Heart left ventricle (tissue), 16 donors: ENCODE measurements around the gene DGKB. TPM values are rescaled to one million over a fixed set of nuclear protein-coding genes. Genes with fewer than 3 reads are reported as not detected.

ENCODE experiments used
- ATAC-seq, 4 donors: fragments of 200-7000 bp; cut with Tn5 transposase; one replicate each; pipeline ENCODE4 v1.9.1; 2020 to 2022; ENCODE audit warnings: moderate library complexity in 4 of 4, mild to moderate bottlenecking in 3 of 4, moderate number of reproducible peaks in 1 of 4
- DNase-seq, 5 donors: peaks; one replicate each; pipeline ENCODE4 v3.0.0-alpha.2; 2020
- H3K27ac ChIP-seq, 12 donors: fragments of 200-600 bp; sonication (generic) in 4 of 12; one replicate each; pipeline versions ENCODE4 v1.5.0 to v1.8.0; 2016 to 2022; ENCODE audit warnings: mild to moderate bottlenecking in 2 of 12
- H3K27me3 ChIP-seq, 9 donors: fragments of 200-600 bp; sonication (generic) in 2 of 9; one replicate each; pipeline versions ENCODE4 v1.5.1 to v1.8.0; 2016 to 2022; ENCODE audit warnings: mild to moderate bottlenecking in 3 of 9
- H3K36me3 ChIP-seq, 9 donors: fragments of 200-600 bp; sonication (generic) in 2 of 9; one replicate each; pipeline versions ENCODE4 v1.5.0 to v1.8.0; 2018 to 2022; ENCODE audit warnings: mild to moderate bottlenecking in 2 of 9
- H3K4me1 ChIP-seq, 12 donors: fragments of 200-600 bp; sonication (generic) in 4 of 12; one replicate each; pipeline versions ENCODE4 v1.5.0 to v1.8.0; 2016 to 2022; ENCODE audit warnings: mild to moderate bottlenecking in 3 of 12
- H3K4me3 ChIP-seq, 12 donors: fragments of 200-600 bp; sonication (generic) in 4 of 12; one replicate each; pipeline versions ENCODE4 v1.5.0 to v1.8.0; 2017 to 2022; ENCODE audit warnings: mild to moderate bottlenecking in 9 of 12, moderate library complexity in 4 of 12
- H3K9me3 ChIP-seq, 12 donors: fragments of 200-600 bp; sonication (generic) in 4 of 12; one replicate each; pipeline versions ENCODE4 v1.5.0 to v1.8.0; 2016 to 2022; ENCODE audit warnings: mild to moderate bottlenecking in 1 of 12
- POLR2A ChIP-seq, 2 donors: fragments of 450-650 bp; IDR thresholded peaks; one replicate each; pipeline ENCODE4 v1.6.1; 2017; ENCODE audit warnings: antibody characterized with exemption in 2 of 2, mild to moderate bottlenecking in 2 of 2, moderate library complexity in 2 of 2
- WGBS, 4 donors: extraction: QIAGEN DNeasy Blood & Tissue Kit in 2 of 4; methylation state at CpG; one replicate each; pipeline versions ENCODE4 v1.1.5 to v1.1.7; 2013 to 2018; 5-methylcytosine and 5-hydroxymethylcytosine counted together
- intact Hi-C, 10 donors: fragments of 100-400 bp; cut with DNase I; formaldehyde crosslinking; loops; one replicate each; pipeline versions ENCODE4 v1.11.1 to v1.14.2; 2022
- polyA plus RNA-seq, 2 donors: library from polyadenylated mRNA; stranded (reverse); fragments of 200-250 nt; gene quantifications; one replicate each; pipeline ENCODE4 v1.2.3, GENCODE V29; 2013
- total RNA-seq, 9 donors: library from RNA; depleted of rRNA in 2 of 9; stranded (reverse); fragments of >200 nt in 2 of 9; fragmentation: NEBNext Ultra II Directional in 3 of 9; extraction: Animal tissue kit (Norgen Biotek cat#: 25700) in 3 of 9; gene quantifications; one replicate each; pipeline versions ENCODE4 v1.1.0 to v1.2.4, GENCODE V29; 2016 to 2023
- TF ChIP-seq, protein P1 (sequence below), 12 donors: fragments of 200-600 bp; sonication (generic) in 4 of 12; IDR thresholded peaks; one replicate each; pipeline versions ENCODE4 v1.5.0 to v1.8.0; 2018 to 2022; ENCODE audit warnings: antibody characterized with exemption in 12 of 12, mild to moderate bottlenecking in 5 of 12
- donor health status: ischemic (EF 13 %, LVEDD 7.1; RV severe dilation, severe dysfunction).
- donor health status: healthy with polysubstance abuse.
- donor health status: DM: no; HTN: yes; CAD: no.
- donor health status: DM: no; HTN: no; CAD: no.
- donor health status: ischemic (EF 25% LVEDD 6.9; RV normal size, moderate dysfunction).
- donor health status: ischemic (EF 25% LVEDD 5.7; RV mildly dilated, moderate dysfunction).
- donor health status: healthy.
- donor health status: DM: yes; HTN: yes; CAD: no.
- donor health status: ischemic (EF 35%, LVEDD 5.7; RV mildly dilated, moderate dysfunction).
- donor health status: nonischemic (EF 11% LVEDD 7.7; RV severe dilation, severe dysfunction).
- donor health status: DM: yes; HTN: yes; CAD: no.
- donor health status: PGD.
- donor health status: ischemic (EF 29% LVEDD 5.4; RV normal size, mild dysfunction).
- donor health status: nonischemic (EF 23%, LVEDD 6.1; RV moderate dilation, normal function).

DGKB gene
- total and polyA plus RNA-seq, 11 donors: 0.08 to 1.6 (median 0.47) TPM; not detected in 1

DNA sequence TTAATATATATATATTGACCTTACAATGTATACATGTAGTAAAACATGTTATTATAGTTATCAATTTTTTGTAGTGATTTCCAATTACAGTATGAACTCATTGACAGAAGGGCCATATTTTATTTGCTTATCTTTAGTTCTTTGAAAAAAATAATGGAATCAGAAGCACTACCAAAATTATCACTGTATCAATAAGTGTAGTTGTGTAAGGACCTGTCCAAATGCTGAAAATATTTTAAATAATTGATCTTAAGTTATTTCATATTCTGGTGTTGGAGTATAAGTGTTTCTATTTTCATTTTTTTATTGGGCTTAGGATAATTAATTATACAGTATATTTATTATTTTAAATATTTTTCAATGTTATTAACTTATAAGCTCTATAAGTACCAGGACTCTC lies 8.5 kb upstream of the DGKB start:
- TF ChIP-seq, protein P1, sequence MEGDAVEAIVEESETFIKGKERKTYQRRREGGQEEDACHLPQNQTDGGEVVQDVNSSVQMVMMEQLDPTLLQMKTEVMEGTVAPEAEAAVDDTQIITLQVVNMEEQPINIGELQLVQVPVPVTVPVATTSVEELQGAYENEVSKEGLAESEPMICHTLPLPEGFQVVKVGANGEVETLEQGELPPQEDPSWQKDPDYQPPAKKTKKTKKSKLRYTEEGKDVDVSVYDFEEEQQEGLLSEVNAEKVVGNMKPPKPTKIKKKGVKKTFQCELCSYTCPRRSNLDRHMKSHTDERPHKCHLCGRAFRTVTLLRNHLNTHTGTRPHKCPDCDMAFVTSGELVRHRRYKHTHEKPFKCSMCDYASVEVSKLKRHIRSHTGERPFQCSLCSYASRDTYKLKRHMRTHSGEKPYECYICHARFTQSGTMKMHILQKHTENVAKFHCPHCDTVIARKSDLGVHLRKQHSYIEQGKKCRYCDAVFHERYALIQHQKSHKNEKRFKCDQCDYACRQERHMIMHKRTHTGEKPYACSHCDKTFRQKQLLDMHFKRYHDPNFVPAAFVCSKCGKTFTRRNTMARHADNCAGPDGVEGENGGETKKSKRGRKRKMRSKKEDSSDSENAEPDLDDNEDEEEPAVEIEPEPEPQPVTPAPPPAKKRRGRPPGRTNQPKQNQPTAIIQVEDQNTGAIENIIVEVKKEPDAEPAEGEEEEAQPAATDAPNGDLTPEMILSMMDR (IDR thresholded peaks at IDR 0.05): no peak
- no peak for TF ChIP-seq POLR2A (IDR thresholded peaks at IDR 0.05)
- intact Hi-C loops: loop anchor here in 1 of 10 donors (10.0 kb wide), 1 partner anchor 146 kb away; no protein-coding TSS in a partner anchor

DNA sequence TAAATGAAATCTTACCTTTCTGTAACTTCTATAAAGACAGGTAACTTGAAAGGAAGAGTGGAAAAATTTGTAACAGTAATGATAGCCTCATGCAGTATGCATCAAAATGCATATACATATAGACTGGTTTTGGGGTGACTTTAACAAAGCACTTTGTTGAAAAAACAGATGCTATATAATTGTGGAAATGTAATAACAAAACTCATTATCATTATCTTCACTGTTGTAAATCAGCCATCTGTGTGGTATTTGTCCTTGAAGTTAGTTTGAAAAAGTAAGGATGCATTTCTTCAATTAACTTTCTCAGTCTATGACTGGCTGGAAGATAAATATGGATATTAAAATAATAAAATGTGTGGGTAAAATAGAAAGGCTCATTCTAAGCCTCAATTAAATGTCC lies 6.1 kb upstream of the DGKB start:
- TF ChIP-seq, protein P1 (IDR thresholded peaks at IDR 0.05): no peak
- no peak for TF ChIP-seq POLR2A (IDR thresholded peaks at IDR 0.05)
- Histone ChIP-seq H3K4me3 (no peak overlapping the region), H3K36me3 (no peaks in the 10 kb centered on the region), H3K27ac (no peak overlapping the region), H3K27me3 (no peaks in the 10 kb centered on the region), H3K4me1 (no peaks in the 10 kb centered on the region), H3K9me3 (no peaks in the 10 kb centered on the region)
- ATAC-seq (no peak), DNase-seq (no peak)
- intact Hi-C loops: loop anchor here in 1 of 10 donors (10.0 kb wide), 1 partner anchor 64 kb away; no protein-coding TSS in a partner anchor

More for the DNA sequence above, 8.5 kb upstream of the DGKB start:
- no peaks in the 10 kb centered on the region for H3K36me3 ChIP-seq
- H3K27ac ChIP-seq: no peak overlapping the region
- H3K9me3 ChIP-seq: no peaks in the 10 kb centered on the region
- H3K4me3 ChIP-seq: no peak overlapping the region
- no peaks in the 10 kb centered on the region for H3K27me3 ChIP-seq
- no peak for DNase-seq
- ATAC-seq: no peak
- H3K4me1 ChIP-seq: no peaks in the 10 kb centered on the region

DNA sequence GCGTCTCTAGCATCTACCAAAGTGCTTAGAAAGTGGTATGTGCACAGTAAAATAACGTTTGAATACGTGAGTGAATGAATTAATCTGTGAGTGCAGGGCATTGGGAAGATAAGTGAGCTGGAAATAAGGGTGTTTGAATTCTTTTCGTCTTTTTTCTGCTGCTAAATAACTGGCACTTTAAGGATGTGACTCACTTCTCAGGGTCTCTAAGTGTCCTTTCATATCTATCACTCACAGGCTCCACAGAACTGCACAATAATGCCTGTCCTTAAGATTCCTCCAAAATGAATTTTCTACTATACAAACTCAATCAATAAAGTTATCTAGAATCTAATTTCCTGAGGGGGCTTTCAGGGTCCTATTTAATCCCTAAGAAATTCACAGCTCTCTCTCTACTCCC lies 3.2 kb upstream of the DGKB start:
- Histone ChIP-seq H3K9me3 (no peaks in the 10 kb centered on the region), H3K4me3 (no peak overlapping the region), H3K27ac (no peak overlapping the region), H3K36me3 (no peaks in the 10 kb centered on the region), H3K4me1 (peaks cover 0 to 6% (median 0%) of the 10 kb centered on the region in 12 donors), H3K27me3 (no peaks in the 10 kb centered on the region)
- intact Hi-C loops: loop anchor here in 1 of 10 donors (10.0 kb wide), 1 partner anchor 61 kb away; no protein-coding TSS in a partner anchor
- whole genome bisulfite sequencing, 4 donors: 50 to 59% (median 59%) methylated on average over 4 of the region's 4 CpGs
- TF ChIP-seq, protein P1 (IDR thresholded peaks at IDR 0.05): no peak
- no peak for TF ChIP-seq POLR2A (IDR thresholded peaks at IDR 0.05)
- no peak for DNase-seq
- ATAC-seq: no peak

DNA sequence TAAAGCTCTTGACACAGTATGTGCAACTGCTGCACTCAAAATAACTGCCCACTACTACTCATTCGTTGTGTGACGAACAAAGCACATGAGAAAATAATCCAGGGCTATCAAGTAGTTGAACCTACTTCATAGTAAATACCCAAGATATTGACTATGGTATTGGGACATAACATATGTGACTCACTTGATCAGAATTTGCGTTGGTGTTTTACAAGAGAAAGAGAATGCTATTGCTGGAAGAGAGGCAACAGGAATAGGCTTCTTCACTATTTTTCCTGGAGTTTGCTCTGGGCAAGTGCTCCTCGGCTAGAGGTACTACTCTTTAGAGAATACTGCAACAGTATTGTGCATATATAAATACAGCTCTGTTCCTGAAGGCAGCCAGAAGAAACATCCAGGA lies 2.5 kb downstream of the DGKB start:
- Histone ChIP-seq H3K4me1 (peaks cover 0 to 6% (median 0%) of the 10 kb centered on the region in 12 donors), H3K4me3 (no peak overlapping the region), H3K9me3 (no peaks in the 10 kb centered on the region), H3K27ac (no peak overlapping the region), H3K36me3 (no peaks in the 10 kb centered on the region), H3K27me3 (no peaks in the 10 kb centered on the region)
- ATAC-seq (no peak), DNase-seq (no peak)
- TF ChIP-seq, protein P1 (IDR thresholded peaks at IDR 0.05): no peak
- TF ChIP-seq POLR2A (IDR thresholded peaks at IDR 0.05): no peak
- 87 to 95% (median 92%) methylated on average over 4 of the region's 4 CpGs for WGBS, 4 donors
- intact Hi-C loops: loop anchor here in 1 of 10 donors (10.0 kb wide), 1 partner anchor 55 kb away; no protein-coding TSS in a partner anchor
